ENCODE results near the gene COL19A1. TPM values are rescaled to one million over a fixed set of nuclear protein-coding genes. Genes with fewer than 3 reads are reported as not detected.
"Not testable (repeated sequence)": the region's sequence is repeated elsewhere in the genome, so short reads cannot be mapped to it uniquely, and the experiment has no call there.

The COL19A1 gene
- polyA plus RNA-seq, 3 donors = 2.4 to 3.7 (median 3.6) TPM

GRCh38 chr6:69866770-69867638 is 648 bp downstream of the COL19A1 start:
- peak; percentile 57 for DNase-seq

- DNase-seq = no peak
Measured at GRCh38 chr6:69867639-69867976, 1.3 kb downstream of the COL19A1 start.

- no peak for DNase-seq
Measured at GRCh38 chr6:69868252-69868804, 2.0 kb downstream of the COL19A1 start.

- no peak for DNase-seq
Measured at GRCh38 chr6:69868961-69869360, 2.6 kb downstream of the COL19A1 start.

- DNase-seq = no peak
Measured at GRCh38 chr6:69871107-69871506, 4.8 kb downstream of the COL19A1 start.

GRCh38 chr6:69873291-69873690 is 6.9 kb downstream of the COL19A1 start:
- no peak for DNase-seq

- DNase-seq = no peak
Measured at GRCh38 chr6:69875715-69876114, 9.4 kb downstream of the COL19A1 start.

GRCh38 chr6:69878795-69879194 is 12.4 kb downstream of the COL19A1 start:
- DNase-seq = no peak

GRCh38 chr6:69880601-69881000 is 14.2 kb downstream of the COL19A1 start:
- no peak for DNase-seq

GRCh38 chr6:69881322-69882151 is 15.2 kb downstream of the COL19A1 start:
- no peak for DNase-seq

- DNase-seq = no peak
Measured at GRCh38 chr6:69883551-69883950, 17.2 kb downstream of the COL19A1 start.

- no peak for DNase-seq
Measured at GRCh38 chr6:69884231-69884630, 17.9 kb downstream of the COL19A1 start.

GRCh38 chr6:69887026-69887425 is 20.7 kb downstream of the COL19A1 start:
- no peak for DNase-seq

GRCh38 chr6:69887714-69888345 is 21.5 kb downstream of the COL19A1 start:
- no peak for DNase-seq

GRCh38 chr6:69888482-69889233 is 22.3 kb downstream of the COL19A1 start:
- no peak for DNase-seq

- not testable (repeated sequence) for DNase-seq
Measured at GRCh38 chr6:69889234-69889974, 23.0 kb downstream of the COL19A1 start.

GRCh38 chr6:69892561-69892960 is 26.2 kb downstream of the COL19A1 start:
- DNase-seq = not testable (repeated sequence)

- not testable (repeated sequence) for DNase-seq
Measured at GRCh38 chr6:69893266-69893665, 26.9 kb downstream of the COL19A1 start.

- peak; percentile 11 for DNase-seq
Measured at GRCh38 chr6:69894578-69895347, 28.4 kb downstream of the COL19A1 start.

GRCh38 chr6:69895396-69895795 is 29.0 kb downstream of the COL19A1 start:
- DNase-seq = no peak
